GM18519 (cell line): ENCODE measurements around the gene PLA2G4D.
"Not testable (repeated sequence)": the region's sequence is repeated elsewhere in the genome, so short reads cannot be mapped to it uniquely, and the experiment has no call there.

Source experiments
- ATAC-seq: cut with Tn5 transposase; IDR thresholded peaks from one replicate; pipeline ENCODE4 v1.9.1; 2021; ENCODE audit warnings: mild to moderate bottlenecking, moderate library complexity; ENCODE audit not compliant: unreplicated experiment, low FRiP score

Gene PLA2G4D

GRCh38 chr15:42091753-42092397 lies 2.5 kb downstream of the PLA2G4D start:
- ATAC-seq = not testable (repeated sequence)

- no peak for ATAC-seq
Observed at GRCh38 chr15:42090781-42091180, 3.6 kb downstream of the PLA2G4D start.

GRCh38 chr15:42090370-42090769 lies 4.0 kb downstream of the PLA2G4D start:
- ATAC-seq = no peak

GRCh38 chr15:42089942-42090341 lies 4.4 kb downstream of the PLA2G4D start:
- ATAC-seq = no peak

- ATAC-seq = no peak
Observed at GRCh38 chr15:42088801-42089640, 5.3 kb downstream of the PLA2G4D start.

- no peak for ATAC-seq
Observed at GRCh38 chr15:42087926-42088800, 6.2 kb downstream of the PLA2G4D start.

GRCh38 chr15:42087460-42087859 lies 6.9 kb downstream of the PLA2G4D start:
- no peak for ATAC-seq

- ATAC-seq = no peak
Observed at GRCh38 chr15:42085721-42086120, 8.6 kb downstream of the PLA2G4D start.

GRCh38 chr15:42085236-42085605 lies 9.1 kb downstream of the PLA2G4D start:
- ATAC-seq = no peak

GRCh38 chr15:42084465-42085235 lies 9.7 kb downstream of the PLA2G4D start:
- no peak for ATAC-seq

- no peak for ATAC-seq
Observed at GRCh38 chr15:42083916-42084315, 10.4 kb downstream of the PLA2G4D start.

GRCh38 chr15:42083605-42083908 lies 10.8 kb downstream of the PLA2G4D start:
- no peak for ATAC-seq

- ATAC-seq = no peak
Observed at GRCh38 chr15:42082823-42083604, 11.3 kb downstream of the PLA2G4D start.

GRCh38 chr15:42082141-42082540 lies 12.2 kb downstream of the PLA2G4D start:
- no peak for ATAC-seq

GRCh38 chr15:42080919-42081830 lies 13.2 kb downstream of the PLA2G4D start:
- no peak for ATAC-seq

- ATAC-seq = no peak
Observed at GRCh38 chr15:42080186-42080918, 14.0 kb downstream of the PLA2G4D start.

- no peak for ATAC-seq
Observed at GRCh38 chr15:42079401-42079908, 14.9 kb downstream of the PLA2G4D start.

- no peak for ATAC-seq
Observed at GRCh38 chr15:42078903-42079302, 15.5 kb downstream of the PLA2G4D start.
